GM12864 (cell line): ENCODE data around the gene XRCC6.
A peak's percentile ranks its signal among the peaks of the same experiment; 100 is the strongest.

ENCODE experiments used
- DNase-seq: peaks from one replicate; pipeline ENCODE4 v3.0.0-alpha.2; 2011; ENCODE audit warnings: low read depth
- H3K4me3 ChIP-seq: 2 replicates; pipeline ENCODE4 v1.5.1; 2011; ENCODE audit warnings: mild to moderate bottlenecking, low read depth, low read length, control low read depth
- CTCF ChIP-seq: IDR thresholded peaks from 2 replicates; pipeline ENCODE4 v1.5.1; 2011; ENCODE audit warnings: low read depth, mild to moderate bottlenecking, moderate library complexity, low read length, control low read depth, inconsistent platforms; ENCODE audit errors: missing control alignments

Gene XRCC6

GRCh38 chr22:41696703-41697102 is 75.6 kb downstream of the XRCC6 start:
- H3K4me3 ChIP-seq: no peak overlapping the region

GRCh38 chr22:41697126-41697775 is 76.2 kb downstream of the XRCC6 start:
- peak; percentile 96 for TF ChIP-seq CTCF
- no peak overlapping the region for H3K4me3 ChIP-seq
- peak; percentile 59 for DNase-seq

More at GRCh38 chr22:41696703-41697102, 75.6 kb downstream of the XRCC6 start:
- no peak for DNase-seq
- no peak for TF ChIP-seq CTCF

GRCh38 chr22:41699264-41700107 is 78.4 kb downstream of the XRCC6 start, which contains the start of gene MEI1:
Gene MEI1 (plus strand): TSS chr22:41699503. CDS start chr22:41699539, 36 bp downstream.
- no peak for TF ChIP-seq CTCF
- no peak within 1 kb of the TSS for H3K4me3 ChIP-seq

GRCh38 chr22:41700108-41700364 is 78.9 kb downstream of the XRCC6 start:
- no peak for TF ChIP-seq CTCF
- DNase-seq: no peak
- no peak overlapping the region for H3K4me3 ChIP-seq

More at GRCh38 chr22:41699264-41700107, 78.4 kb downstream of the XRCC6 start, which contains the start of gene MEI1:
- peak; percentile 38 for DNase-seq

- H3K4me3 ChIP-seq: no peak overlapping the region
- no peak for DNase-seq
- no peak for TF ChIP-seq CTCF
These were observed 81.7 kb downstream of the XRCC6 start for GRCh38 chr22:41702763-41703162.

- no peak overlapping the region for H3K4me3 ChIP-seq
- no peak for TF ChIP-seq CTCF
These were observed 88.2 kb downstream of the XRCC6 start for GRCh38 chr22:41709341-41709740.

More at GRCh38 chr22:41709341-41709740, 88.2 kb downstream of the XRCC6 start:
- no peak for DNase-seq
